Suprapubic skin (tissue), 3 donors: Measurements from ENCODE around the gene CADM4.

Source experiments
- CTCF ChIP-seq, 2 donors: fragments of 200-600 bp in 1 of 2; fragments of 450-650 bp in 1 of 2; sonication (generic) in 1 of 2; IDR thresholded peaks; one replicate each; pipeline ENCODE4 v1.5.1; 2016 to 2019; ENCODE audit warnings: antibody characterized with exemption in 2 of 2, mild to moderate bottlenecking in 1 of 2, moderate library complexity in 1 of 2
- EP300 ChIP-seq: sonication (generic); formaldehyde crosslinking; IDR thresholded peaks from one replicate; pipeline ENCODE4 v1.6.1; 2017; ENCODE audit warnings: antibody characterized with exemption
- POLR2A ChIP-seq, 2 donors: fragments of 450-650 bp; IDR thresholded peaks; one replicate each; pipeline ENCODE4 v1.6.1; 2017; ENCODE audit warnings: antibody characterized with exemption in 2 of 2, mild to moderate bottlenecking in 2 of 2, moderate library complexity in 2 of 2

GRCh38 chr19:43675269-43675879, 35.7 kb upstream of the CADM4 start:
- TF ChIP-seq EP300: no peak
- no peak for TF ChIP-seq CTCF (IDR thresholded peaks at IDR 0.05)
- TF ChIP-seq POLR2A (IDR thresholded peaks at IDR 0.05): no peak
